Measurements from ENCODE around the gene OSBPL10.
A peak's percentile ranks its signal among the peaks of the same experiment; 100 is the strongest.
"Not testable (repeated sequence)": the region's sequence is repeated elsewhere in the genome, so short reads cannot be mapped to it uniquely, and the experiment has no call there.

The OSBPL10 gene, protein sequence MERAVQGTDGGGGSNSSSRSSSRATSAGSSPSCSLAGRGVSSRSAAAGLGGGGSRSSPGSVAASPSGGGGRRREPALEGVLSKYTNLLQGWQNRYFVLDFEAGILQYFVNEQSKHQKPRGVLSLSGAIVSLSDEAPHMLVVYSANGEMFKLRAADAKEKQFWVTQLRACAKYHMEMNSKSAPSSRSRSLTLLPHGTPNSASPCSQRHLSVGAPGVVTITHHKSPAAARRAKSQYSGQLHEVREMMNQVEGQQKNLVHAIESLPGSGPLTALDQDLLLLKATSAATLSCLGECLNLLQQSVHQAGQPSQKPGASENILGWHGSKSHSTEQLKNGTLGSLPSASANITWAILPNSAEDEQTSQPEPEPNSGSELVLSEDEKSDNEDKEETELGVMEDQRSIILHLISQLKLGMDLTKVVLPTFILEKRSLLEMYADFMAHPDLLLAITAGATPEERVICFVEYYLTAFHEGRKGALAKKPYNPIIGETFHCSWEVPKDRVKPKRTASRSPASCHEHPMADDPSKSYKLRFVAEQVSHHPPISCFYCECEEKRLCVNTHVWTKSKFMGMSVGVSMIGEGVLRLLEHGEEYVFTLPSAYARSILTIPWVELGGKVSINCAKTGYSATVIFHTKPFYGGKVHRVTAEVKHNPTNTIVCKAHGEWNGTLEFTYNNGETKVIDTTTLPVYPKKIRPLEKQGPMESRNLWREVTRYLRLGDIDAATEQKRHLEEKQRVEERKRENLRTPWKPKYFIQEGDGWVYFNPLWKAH
- total RNA-seq, result 0 to 6.3 (median 0.16) reads per million in 3 experiments

DNA sequence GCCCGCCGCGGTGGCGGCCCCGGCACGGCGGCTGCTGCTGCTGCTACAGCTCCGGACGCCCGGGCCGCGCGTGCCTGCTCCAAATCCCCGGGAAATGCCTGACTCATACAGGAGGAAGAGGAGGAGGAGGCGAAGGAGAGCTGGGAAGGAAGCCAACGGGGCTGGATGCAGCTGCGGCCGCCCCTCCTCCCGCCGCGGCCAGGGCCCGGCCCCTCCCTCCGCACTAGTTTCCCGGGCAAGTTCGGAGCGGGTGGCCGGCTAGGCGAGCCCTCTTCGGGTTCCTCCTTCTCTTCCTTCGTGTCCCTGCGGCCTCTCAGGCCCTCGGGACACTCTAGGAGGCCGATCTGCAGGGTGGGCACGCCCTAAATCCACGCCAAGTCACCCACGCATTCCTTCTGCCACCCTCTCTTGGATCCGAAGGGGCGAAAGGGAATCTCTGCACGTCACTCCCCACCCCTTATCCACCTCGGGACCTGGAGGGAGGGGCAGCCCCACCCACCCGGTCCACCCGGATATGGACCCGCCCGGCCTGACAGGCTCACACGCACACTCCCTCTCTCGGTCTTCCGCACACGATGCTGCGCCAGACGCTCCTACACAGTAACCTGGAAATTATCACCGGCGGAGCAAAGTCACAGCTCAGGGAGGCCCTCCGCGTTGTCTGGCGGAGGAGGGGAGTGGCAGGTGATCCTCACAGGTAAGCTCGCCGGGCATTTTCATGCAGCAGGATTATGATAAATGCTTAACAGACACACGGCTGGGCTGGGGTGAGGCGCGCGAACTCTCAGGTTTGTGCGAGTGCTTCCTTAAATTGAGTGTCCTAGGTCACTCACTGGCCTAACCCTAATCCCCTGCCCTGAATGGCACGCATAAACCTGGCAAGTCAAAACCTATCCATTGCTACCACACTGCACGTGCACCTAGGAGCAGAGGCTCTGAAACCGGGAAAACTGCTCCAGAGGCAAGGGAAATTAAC lies at the start of gene OSBPL10, which contains the start of gene ZNF860:
TSS of gene OSBPL10 (minus strand) at position 57 of the 976 bp plus-strand sequence. CDS start 83 bp downstream, outside the sequence.
TSS of gene ZNF860 (plus strand) at position 545 of the 976 bp plus-strand sequence. CDS start 7,330 bp downstream, outside the sequence.
- no peak for DNase-seq

DNA sequence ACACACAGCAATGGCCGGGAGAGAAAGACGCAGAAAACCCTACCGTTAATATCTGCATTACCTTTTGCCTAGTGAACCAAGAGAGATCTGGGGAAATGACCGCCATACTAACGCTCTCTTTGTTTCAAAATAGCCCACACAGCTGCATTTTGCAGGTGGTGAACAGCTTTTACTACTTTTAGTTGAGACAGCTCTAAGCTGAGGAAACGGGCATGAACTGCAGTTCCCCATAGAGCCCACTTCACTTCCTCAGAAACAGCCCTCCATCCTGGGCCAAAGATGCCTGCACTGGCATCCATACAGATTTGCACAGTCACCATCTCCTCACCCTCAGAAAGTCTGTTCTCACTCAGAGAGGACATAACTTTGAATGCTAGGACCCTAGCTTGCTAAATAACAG lies 45.5 kb upstream of the OSBPL10 start:
- no peak for DNase-seq

DNA sequence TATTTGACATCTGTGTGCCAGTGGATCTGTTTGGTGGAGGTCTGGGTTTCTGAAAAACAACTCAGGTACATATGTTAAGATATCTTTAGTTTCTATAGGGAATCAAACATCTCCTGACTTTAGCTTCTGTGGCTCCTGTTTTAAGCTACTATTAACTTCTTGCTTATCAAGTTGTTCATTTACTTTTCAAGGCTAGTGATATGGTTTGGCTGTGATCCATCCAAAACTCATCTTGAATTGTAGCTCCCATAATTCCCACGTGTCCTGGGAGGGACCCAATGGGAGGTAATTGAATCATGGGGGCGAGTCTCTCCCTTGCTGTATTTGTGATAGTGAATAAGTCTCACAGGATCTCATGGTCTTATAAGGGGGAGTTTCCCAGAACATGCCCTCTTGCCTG lies 41.9 kb upstream of the OSBPL10 start:
- no peak for DNase-seq

DNA sequence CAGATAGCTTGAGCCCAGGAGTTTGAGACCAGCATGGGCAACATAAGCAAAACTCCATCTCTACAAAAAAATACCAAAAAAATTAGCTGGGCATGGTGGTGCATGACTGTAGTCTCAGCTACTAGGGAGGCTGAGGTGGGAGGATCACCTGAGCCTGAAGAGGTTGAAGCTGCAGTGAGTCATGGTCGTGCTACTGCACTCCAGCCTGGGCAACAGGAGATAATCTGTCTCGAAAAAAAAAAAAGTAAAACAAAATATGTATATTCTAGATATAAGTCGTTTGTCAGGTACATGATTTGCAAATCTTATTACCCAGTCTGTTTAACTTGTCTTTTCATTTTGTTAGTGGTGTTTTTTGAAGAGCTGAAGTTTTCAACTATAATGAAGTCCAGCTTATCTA lies 40.7 kb upstream of the OSBPL10 start:
- DNase-seq, result no peak

DNA sequence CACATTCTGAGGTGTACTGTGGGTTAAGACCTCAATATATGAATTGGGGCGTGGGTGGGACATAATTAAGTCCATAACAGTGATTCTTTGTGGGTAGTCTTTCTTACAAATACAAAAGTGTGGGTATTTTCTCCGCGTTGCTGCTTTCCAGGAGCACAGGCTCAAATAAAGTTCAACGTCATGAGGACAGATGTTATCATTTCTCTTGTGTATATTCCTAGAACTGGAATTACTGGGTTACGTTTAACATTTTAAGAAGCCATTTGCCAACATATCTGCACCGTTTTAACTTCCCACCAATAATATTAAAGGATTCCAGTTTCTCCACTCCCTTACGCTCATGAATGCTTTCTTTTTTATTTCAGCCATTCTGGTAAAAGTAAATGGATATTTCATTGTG lies 40.1 kb upstream of the OSBPL10 start:
- no peak for DNase-seq

DNA sequence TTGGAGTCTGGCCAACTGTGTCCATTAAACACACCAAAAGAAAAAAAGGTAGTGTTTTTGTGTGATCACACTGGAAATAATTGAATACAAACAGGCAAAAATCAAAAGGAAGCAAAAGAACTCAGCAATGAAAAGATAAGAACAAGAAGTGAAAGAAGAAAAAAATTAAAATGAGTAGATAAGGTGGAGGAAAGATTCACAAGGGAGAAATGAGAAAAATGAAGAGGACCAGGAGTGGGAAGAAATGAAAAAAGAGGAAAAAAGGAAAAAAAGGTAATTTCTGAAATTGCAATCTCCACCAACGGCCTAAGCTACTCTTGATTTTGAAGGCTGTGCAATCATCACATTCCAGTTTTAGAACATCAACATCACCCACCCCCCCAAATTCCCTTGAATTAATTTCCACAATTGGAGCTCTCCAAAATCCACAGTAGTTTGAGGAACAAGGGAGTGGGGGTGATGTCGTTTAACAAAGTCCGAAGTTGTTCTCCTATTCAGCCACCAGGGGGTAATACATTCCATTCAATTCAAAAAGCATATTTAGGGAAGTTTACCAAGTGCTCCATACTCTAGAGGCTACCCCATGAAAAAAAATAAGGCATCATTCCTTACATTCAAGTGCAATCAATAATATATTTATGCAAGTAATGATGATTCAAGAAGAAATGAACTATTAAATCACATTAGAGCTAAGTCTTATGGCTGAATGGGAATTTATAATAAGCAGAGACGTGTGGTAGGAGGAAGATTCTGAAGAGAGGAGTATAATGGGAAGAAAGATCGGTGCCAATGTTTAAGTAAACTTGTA lies 37.9 kb upstream of the OSBPL10 start:
- peak; percentile 31 for DNase-seq

DNA sequence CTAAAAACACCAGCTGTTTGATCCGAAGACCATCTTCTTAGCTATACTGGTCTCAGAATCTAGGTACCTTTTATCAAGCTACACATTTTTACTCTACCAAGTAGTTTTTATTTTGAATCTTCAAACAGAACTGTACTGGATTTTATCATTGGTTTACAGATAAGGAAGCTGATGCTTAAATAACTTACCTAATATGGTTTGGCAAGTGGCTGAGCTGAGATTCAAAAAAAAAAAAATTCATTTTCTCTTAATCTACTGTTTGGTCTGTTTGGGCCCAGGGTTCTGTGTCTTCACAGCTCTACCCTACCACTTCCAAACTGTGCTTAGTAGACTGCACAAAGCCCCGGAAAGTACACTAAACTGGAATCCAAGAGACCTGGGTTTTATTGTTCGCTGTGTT lies 36.2 kb upstream of the OSBPL10 start:
- no peak for DNase-seq

DNA sequence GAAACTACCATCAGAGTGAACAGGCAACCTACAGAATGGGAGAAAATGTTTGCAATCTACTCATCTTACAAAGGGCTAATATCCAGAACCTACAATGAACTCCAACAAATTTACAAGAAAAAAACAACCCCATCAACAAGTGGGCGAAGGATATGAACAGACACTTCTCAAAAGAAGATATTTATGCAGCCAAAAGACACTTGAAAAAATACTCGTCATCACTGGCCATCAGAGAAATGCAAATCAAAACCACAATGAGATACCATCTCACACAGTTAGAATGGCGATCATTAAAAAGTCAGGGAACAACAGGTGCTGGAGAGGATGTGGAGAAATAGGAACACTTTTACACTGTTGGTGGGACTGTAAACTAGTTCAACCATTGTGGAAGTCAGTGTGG lies 34.6 kb upstream of the OSBPL10 start:
- DNase-seq, result not testable (repeated sequence)

DNA sequence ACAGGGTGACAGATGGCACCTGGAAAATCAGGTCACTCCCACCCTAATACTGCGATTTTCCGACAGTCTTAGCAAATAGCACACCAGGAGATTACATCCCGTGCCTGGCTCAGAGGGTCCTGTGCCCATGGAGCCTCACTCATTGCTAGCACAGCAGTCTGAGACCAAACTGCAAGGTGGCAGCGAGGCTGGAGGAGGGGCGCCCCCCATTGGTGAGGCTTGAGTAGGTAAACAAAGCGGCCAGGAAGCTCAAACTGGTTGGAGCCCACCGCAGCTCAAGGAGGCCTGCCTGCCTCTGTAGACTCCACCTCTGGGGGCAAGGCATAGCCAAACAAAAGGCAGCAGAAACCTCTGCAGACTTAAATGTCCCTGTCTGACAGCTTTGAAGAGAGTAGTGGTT lies 29.6 kb upstream of the OSBPL10 start:
- not testable (repeated sequence) for DNase-seq

DNA sequence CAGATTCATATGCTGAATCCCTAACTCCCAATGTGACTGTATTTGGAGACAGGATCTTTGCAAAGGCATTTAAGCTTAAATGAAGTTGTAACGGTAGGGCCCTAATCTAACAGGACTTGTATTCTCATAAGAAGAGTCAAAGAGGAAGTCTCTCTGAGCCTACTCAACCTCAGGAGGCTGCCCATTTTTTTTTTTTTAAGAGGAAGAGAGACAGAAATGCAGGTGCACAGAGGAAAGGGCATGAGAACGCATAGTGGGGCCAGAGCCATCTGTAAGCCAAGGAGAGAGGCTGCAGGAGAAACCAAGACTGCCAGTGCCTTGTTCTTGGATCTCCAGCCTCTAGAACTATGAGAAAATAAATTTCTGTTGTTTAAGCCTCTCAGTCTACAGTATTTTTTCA lies 28.9 kb upstream of the OSBPL10 start:
- DNase-seq, result no peak

DNA sequence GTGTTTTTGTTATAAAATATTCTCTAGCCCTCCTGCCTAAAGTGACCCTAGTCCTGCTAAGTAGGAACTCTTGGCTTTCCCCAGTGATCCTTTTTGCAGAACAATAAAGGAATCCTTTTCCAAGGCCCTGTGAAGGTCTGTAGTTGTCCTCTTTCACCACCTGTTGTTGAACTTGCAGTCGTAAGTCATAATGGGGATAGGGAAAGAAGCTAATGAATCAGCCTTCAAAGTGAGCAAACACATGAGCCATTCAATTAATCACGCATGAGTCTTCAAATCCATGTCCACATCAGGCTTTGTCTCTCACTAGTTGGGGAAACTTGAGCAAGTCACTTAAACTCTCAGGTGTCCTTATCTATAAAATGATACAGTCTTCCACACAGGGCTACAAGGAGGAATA lies 28.0 kb upstream of the OSBPL10 start:
- no peak for DNase-seq

DNA sequence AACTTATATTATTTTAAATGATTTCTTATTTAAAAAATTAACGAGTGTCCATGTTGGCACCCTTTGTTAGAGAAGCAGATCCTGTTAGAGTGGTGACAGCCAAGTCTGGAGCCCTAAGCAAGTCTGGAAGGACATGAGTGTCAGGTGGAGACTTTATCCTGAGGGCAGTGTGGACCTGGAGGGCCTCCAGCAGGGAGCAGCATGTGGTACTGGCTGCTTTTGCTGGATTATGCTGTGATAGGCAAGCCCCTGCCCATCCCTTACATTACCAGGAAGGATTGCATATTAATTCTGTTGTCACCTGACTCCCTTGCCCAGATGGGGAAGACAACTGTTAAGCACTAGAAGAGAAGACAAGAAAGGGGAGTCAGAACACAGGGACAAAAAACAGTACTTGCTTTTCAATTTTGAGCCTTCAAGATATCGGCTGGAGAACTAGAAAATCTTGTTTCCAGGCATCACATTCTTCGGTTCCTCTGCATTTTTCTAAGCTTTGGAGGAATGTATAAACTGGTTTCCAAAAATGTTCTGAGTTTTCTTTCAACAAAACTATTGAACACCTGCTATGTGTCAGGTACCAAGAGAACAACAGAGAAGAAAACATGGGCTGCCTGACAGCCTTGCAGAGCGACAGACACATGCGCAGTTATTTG lies 23.2 kb upstream of the OSBPL10 start:
- DNase-seq, result no peak

DNA sequence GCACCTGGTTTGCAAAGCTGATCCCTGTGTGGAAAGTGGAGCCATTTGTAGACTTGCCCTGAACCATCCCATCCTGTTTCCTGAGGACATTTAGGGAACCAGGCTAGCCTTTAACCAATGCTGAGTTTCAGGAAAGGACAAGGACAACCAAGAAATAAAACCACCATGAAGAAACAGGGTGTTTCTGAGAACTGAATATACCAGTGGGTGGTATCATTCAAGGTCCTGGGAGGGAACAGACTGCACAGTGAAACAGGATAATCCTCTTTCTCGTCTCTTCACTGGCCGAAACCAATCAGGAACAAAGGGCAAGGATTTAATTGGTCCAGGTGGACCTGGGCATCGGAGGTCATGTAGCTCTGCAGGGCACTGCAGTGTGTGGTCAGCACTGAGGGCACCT lies 22.3 kb upstream of the OSBPL10 start:
- no peak for DNase-seq

DNA sequence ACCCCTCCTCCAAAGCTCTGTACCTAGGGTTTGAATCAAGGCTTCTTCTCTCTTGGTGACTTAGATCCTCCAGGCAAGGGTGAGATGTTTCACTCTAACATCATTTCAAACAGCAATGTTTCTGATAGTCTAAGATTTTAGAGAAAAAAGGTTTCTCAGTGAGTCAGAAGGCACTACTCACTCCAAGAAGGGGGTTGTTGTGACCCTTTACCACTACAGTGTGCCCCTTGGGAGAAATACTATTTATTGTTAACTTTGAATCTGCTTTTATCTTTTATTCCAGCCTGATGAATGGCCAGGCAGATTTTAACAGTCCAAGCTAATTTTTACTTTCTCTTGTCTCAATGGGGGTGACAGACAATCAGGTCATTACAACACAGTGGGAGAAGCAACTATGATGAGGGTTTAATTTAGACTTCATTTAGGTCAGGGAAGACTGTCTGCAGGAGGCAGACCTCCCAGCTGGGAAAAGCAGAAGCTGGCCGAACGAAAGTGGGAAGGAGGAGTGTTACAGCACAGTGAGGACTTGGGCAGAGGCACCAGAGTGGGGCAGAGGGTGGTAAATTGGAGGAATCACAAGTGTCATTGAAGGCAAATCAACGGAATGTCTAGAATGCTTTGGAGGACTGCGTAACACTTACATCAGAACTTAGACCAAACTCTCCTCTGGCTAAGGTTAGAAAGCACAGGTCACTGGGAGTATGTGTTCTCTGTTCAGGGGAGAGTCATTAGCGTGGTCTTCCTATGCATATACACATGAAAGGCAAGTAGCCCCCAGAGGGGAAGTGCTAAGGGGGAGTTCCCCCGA lies 21.7 kb upstream of the OSBPL10 start:
- DNase-seq, result no peak

DNA sequence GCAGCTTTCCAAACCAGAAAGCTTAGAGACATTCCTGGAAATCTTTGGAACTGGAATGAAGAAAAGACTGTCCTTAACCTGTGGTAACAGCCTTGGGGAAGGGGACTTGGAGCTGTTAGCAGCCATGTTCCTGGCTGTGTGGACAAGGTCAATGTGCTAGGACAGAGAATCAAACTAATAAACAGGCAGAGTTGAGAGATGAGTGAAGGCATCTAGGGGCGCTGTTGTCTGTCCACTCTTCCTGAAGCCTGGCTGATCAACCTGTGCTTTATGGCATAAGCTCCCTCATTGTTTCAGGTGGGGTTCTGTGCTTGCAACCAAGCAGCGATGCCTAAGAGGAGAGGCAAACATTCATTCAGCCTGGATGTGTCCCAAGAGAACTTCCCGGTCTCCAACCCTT lies 19.8 kb upstream of the OSBPL10 start:
- DNase-seq, result no peak

DNA sequence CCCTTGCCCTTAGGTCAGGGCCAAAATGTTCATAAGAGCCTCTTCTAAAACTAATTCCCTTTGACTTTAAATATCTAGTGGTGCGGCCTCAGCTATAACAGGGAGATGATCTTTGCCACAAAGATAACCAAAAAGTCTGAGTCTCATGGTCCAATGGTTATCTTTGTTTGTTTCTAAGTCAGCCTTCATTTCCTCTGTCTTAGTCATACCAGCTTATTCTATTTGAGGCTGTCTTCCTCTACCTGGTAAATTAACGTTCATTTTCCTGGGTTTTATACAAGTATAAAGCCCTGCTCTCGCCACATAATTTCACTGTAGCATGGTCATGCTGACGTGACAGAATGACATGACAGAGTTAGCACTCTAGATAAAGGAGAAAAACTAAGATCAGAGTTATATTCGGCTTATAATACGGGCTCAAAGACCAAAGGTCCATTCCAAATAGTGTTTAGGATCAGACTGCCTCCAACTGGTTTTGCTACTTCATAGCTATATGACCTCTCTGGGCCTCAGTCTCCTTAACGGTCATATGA lies 18.9 kb upstream of the OSBPL10 start:
- DNase-seq, result no peak

DNA sequence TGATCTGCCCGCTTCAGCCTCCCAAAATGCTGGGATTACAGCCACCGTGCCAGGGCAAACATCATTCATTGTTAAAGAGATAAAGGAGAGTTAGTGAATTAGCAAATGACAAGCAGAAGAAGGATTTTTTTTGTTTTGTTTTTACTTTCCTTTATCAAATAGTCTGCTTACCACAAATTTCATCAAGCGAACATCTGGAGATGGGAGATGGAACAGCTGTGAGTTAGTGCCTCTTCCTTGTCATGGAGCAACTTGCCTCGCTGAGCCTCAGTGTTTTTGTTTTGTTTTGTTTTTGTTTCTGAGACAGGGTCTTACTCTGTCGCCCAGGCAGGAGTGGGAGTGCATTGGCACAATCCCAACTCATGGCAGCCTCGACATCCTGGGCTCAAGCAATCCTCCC lies 16.4 kb upstream of the OSBPL10 start:
- no peak for DNase-seq

DNA sequence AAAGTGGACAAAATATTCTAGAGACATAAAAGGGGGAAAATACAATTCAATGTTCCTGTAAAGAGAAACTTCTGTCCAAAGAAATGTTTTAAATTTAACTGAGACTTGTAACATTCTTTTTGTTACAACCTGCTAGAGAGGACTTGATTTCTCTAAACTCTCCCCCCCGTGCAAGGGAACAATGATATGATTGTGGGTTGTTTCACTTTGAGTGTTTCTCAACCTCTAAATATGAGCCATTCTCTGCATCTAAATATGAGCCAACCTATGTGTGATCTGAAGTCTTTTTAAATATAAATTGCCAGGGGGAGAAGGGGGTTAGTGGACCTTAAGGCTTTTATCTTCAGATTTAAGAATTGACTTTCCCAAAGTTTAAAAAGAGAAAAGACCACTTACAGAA lies 15.1 kb upstream of the OSBPL10 start:
- DNase-seq, result no peak

DNA sequence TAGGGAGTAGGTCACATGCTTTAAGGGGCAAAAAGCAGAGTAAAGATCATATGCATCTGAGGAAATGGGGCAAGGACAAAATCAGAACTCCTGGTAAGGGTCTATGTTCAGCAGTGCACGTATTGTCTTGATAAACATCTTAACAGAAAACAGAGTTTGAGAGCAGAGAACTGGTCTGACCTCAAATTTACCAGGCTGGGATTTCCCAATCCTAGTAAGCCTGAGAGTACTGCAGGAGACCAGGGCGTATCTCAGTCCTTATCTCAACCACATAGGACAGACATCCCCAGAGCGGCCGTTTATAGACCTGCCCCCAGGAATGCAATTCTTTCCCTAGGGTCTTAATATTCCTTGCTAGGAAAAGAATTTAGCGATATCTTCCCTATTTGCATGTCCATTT lies 14.0 kb upstream of the OSBPL10 start:
- not testable (repeated sequence) for DNase-seq

DNA sequence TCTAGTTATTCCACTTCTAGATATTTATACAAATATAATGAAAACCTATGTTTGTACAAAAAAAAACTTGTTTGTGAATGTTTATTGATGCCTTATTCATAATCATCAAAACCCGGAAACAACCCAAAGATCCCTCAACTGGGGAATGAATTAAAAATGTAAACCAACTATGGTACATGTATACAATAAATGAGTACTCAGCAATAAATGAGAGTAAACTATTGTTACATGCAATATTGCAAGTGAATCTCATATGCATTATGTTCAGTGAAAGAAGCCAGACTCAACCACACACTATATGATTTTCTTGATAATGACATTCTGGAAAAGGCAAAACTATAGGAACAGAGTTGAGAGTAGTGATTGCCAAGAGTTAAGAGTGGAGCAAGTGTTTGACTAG lies 12.8 kb upstream of the OSBPL10 start:
- DNase-seq, result no peak

All from central memory CD4-positive, alpha-beta T cell (primary cell).